H9 (cell line): Measurements from ENCODE around the gene WFS1. TPM values are rescaled to one million over a fixed set of nuclear protein-coding genes. Genes with fewer than 3 reads are reported as not detected.
A peak's percentile ranks its signal among the peaks of the same experiment; 100 is the strongest.

Experiments used
- DNase-seq: peaks from one replicate; pipeline ENCODE4 v3.0.0-alpha.2; 2017
- H2AFZ ChIP-seq: one replicate; pipeline ENCODE4 v1.6.1; 2013; ENCODE audit warnings: mild to moderate bottlenecking, low read length, control low read depth, moderate library complexity
- H2AK5ac ChIP-seq: 2 replicates; pipeline ENCODE4 v1.6.1; 2013; ENCODE audit warnings: low read length, control low read depth, mixed read lengths; ENCODE audit not compliant: insufficient read length
- H2BK120ac ChIP-seq: one replicate; pipeline ENCODE4 v1.6.1; 2013; ENCODE audit warnings: low read depth, mild to moderate bottlenecking, low read length, control low read depth, inconsistent platforms; ENCODE audit not compliant: poor library complexity, severe bottlenecking
- H2BK12ac ChIP-seq: 2 replicates; pipeline ENCODE4 v1.6.1; 2013; ENCODE audit warnings: low read length, control low read depth, mixed read lengths, low read depth; ENCODE audit not compliant: insufficient read length
- H2BK15ac ChIP-seq: 2 replicates; pipeline ENCODE4 v1.6.1; 2013; ENCODE audit warnings: low read depth, low read length, control low read depth
- H2BK20ac ChIP-seq: one replicate; pipeline ENCODE4 v1.6.1; 2013; ENCODE audit warnings: low read depth, mild to moderate bottlenecking, low read length, control low read depth, inconsistent platforms; ENCODE audit not compliant: poor library complexity, severe bottlenecking
- H2BK5ac ChIP-seq: 2 replicates; pipeline ENCODE4 v1.6.1; 2013; ENCODE audit warnings: low read length, control low read depth, mixed read lengths; ENCODE audit not compliant: insufficient read length
- H3K14ac ChIP-seq: 2 replicates; pipeline ENCODE4 v1.6.1; 2013; ENCODE audit warnings: low read length, control low read depth; ENCODE audit not compliant: insufficient read depth
- H3K18ac ChIP-seq: 2 replicates; pipeline ENCODE4 v1.6.1; 2013; ENCODE audit warnings: low read depth, mild to moderate bottlenecking, mixed read lengths, low read length, control low read depth; ENCODE audit not compliant: insufficient read length
- H3K23ac ChIP-seq: 2 replicates; pipeline ENCODE4 v1.6.1; 2013; ENCODE audit warnings: low read length, control low read depth, mixed read lengths, low read depth; ENCODE audit not compliant: insufficient read length
- H3K23me2 ChIP-seq: 2 replicates; pipeline ENCODE4 v1.6.1; 2013; ENCODE audit warnings: low read depth, mild to moderate bottlenecking, mixed read lengths, low read length, control low read depth; ENCODE audit not compliant: insufficient read length, poor library complexity, severe bottlenecking
- H3K27ac ChIP-seq: 2 replicates; pipeline ENCODE4 v1.5.1; 2013; ENCODE audit warnings: low read length, control low read depth, mixed read lengths, low read depth; ENCODE audit not compliant: insufficient read length
- H3K27me3 ChIP-seq: 2 replicates; pipeline ENCODE4 v1.6.1; 2013; ENCODE audit warnings: low read length, control low read depth, inconsistent platforms; ENCODE audit not compliant: insufficient read depth
- H3K4ac ChIP-seq: 2 replicates; pipeline ENCODE4 v1.6.1; 2013; ENCODE audit warnings: low read depth, mild to moderate bottlenecking, control low read depth, inconsistent platforms, low read length, moderate library complexity
- H3K4me1 ChIP-seq: 2 replicates; pipeline ENCODE4 v1.6.1; 2013; ENCODE audit warnings: low read length, control low read depth, inconsistent platforms; ENCODE audit not compliant: insufficient read depth
- H3K4me2 ChIP-seq: 2 replicates; pipeline ENCODE4 v1.6.1; 2013; ENCODE audit warnings: low read length, control low read depth, mixed read lengths; ENCODE audit not compliant: insufficient read length, insufficient read depth
- H3K56ac ChIP-seq: 2 replicates; pipeline ENCODE4 v1.6.1; 2013; ENCODE audit warnings: low read depth, mild to moderate bottlenecking, mixed read lengths, low read length, control low read depth; ENCODE audit not compliant: insufficient read length
- H3K79me1 ChIP-seq: 2 replicates; pipeline ENCODE4 v1.6.1; 2013; ENCODE audit warnings: low read depth, mild to moderate bottlenecking, moderate library complexity, low read length, control low read depth, inconsistent platforms; ENCODE audit not compliant: insufficient read depth, poor library complexity, severe bottlenecking
- H3K79me2 ChIP-seq: 2 replicates; pipeline ENCODE4 v1.6.1; 2013; ENCODE audit warnings: low read length, control low read depth, inconsistent platforms; ENCODE audit not compliant: insufficient read depth
- H3K9ac ChIP-seq: 2 replicates; pipeline ENCODE4 v1.6.1; 2013; ENCODE audit warnings: low read length, control low read depth, mixed read lengths; ENCODE audit not compliant: insufficient read length; ENCODE audit errors: extremely low read depth
- H3K9me3 ChIP-seq: one replicate; pipeline ENCODE4 v1.6.1; 2013; ENCODE audit warnings: low read depth, low read length, inconsistent platforms; ENCODE audit not compliant: control insufficient read depth
- H3T11ph ChIP-seq: one replicate; pipeline ENCODE4 v1.6.1; 2013; ENCODE audit warnings: mild to moderate bottlenecking, low read length, control low read depth, inconsistent platforms
- H4K20me1 ChIP-seq: one replicate; pipeline ENCODE4 v1.6.1; 2013; ENCODE audit not compliant: control insufficient read depth, insufficient read length, insufficient read depth
- H4K5ac ChIP-seq: 2 replicates; pipeline ENCODE4 v1.6.1; 2013; ENCODE audit warnings: low read depth, mild to moderate bottlenecking, mixed read lengths, low read length, control low read depth; ENCODE audit not compliant: insufficient read length
- H4K8ac ChIP-seq: replicated peaks from 2 replicates; pipeline ENCODE4 v1.6.1; 2013; ENCODE audit warnings: low read length, control low read depth, mixed read lengths, low read depth; ENCODE audit not compliant: insufficient read length
- H4K91ac ChIP-seq: 2 replicates; pipeline ENCODE4 v1.6.1; 2013; ENCODE audit warnings: low read depth, mild to moderate bottlenecking, moderate library complexity, mixed read lengths, low read length, control low read depth; ENCODE audit not compliant: insufficient read length
- H3K27ac Mint-ChIP-seq, 3 experiments: 2 replicates in 2 of 3; 3 replicates in 1 of 3; pipeline ENCODE4 v1.8.0; 2020 to 2021; ENCODE audit warnings: mixed read lengths in 3 of 3, mild to moderate bottlenecking in 1 of 3, moderate library complexity in 1 of 3
- H3K27me3 Mint-ChIP-seq: 2 replicates; pipeline ENCODE4 v1.8.0; 2021; ENCODE audit warnings: low read depth, mild to moderate bottlenecking, moderate library complexity, mixed read lengths
- H3K36me3 Mint-ChIP-seq, 3 experiments: 2 replicates in 2 of 3; 3 replicates in 1 of 3; pipeline ENCODE4 v1.8.0; 2020 to 2021; ENCODE audit warnings: low read depth in 3 of 3, mixed read lengths in 3 of 3; ENCODE audit not compliant: insufficient read depth in 1 of 3
- H3K4me1 Mint-ChIP-seq, 2 experiments: 2 replicates each; pipeline ENCODE4 v1.8.0; 2020; ENCODE audit warnings: mixed read lengths in 2 of 2
- H3K4me3 Mint-ChIP-seq, 2 experiments: 2 replicates in 1 of 2; 3 replicates in 1 of 2; pipeline ENCODE4 v1.8.0; 2020 to 2021; ENCODE audit warnings: mild to moderate bottlenecking in 2 of 2, mixed read lengths in 2 of 2, moderate library complexity in 1 of 2
- H3K9me3 Mint-ChIP-seq, 2 experiments: 2 replicates in 1 of 2; 3 replicates in 1 of 2; pipeline ENCODE4 v1.8.0; 2020; ENCODE audit warnings: mild to moderate bottlenecking in 2 of 2, mixed read lengths in 2 of 2, moderate library complexity in 1 of 2
- WGBS: extraction: QIAGEN DNeasy Blood & Tissue Kit; methylation state at CpG from one replicate; pipeline ENCODE4 v1.1.7; 2013; ENCODE audit warnings: missing lambda C conversion rate, low lambda C conversion rate, mixed read lengths; ENCODE audit not compliant: insufficient read length; ENCODE audit errors: extremely low coverage; 5-methylcytosine and 5-hydroxymethylcytosine counted together
- total RNA-seq: library from RNA; stranded (reverse); gene quantifications from 2 replicates; pipeline ENCODE4 v1.2.1, GENCODE V29; 2021
- TF ChIP-seq, protein P1 (sequence below): fragments of 200-600 bp; sonication (generic); conservative IDR thresholded peaks from 3 replicates; pipeline ENCODE4 v1.8.0; 2021; ENCODE audit warnings: antibody characterized with exemption, mild to moderate bottlenecking

The WFS1 gene
- total RNA-seq, 1 experiment from 2014 or later = 18.9 TPM

DNA sequence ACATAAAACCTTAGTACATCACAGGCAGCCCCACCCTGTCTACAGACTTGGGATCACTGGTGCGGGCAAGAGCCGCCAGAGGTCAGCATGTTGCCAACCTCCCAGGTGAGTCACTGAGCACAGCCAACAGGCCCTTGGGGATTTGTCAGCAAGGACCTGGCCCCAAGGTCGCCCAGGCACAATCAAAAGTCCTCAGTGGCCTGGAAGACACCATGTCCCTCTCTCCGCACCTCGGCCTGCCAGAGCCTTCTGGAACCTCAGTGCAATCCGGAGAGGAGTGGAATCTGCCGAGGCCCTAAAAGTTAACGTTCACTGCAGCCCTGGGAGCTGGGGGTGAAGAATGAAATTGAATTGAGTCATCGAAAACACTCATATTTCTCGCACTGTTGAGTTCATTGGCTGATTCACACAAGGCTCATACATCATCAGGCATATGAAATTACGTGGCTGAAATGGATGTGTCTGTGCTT, 74.3 kb downstream of the WFS1 start:
- H2BK15ac ChIP-seq = no peak overlapping the region
- no peak overlapping the region for H3T11ph ChIP-seq
- no peak overlapping the region for H3K27ac Mint-ChIP-seq
- no peak overlapping the region for H3K4ac ChIP-seq
- no peaks in the 10 kb centered on the region for H3K9me3 ChIP-seq
- no peak overlapping the region for H3K18ac ChIP-seq
- H3K27me3 Mint-ChIP-seq = peaks cover 4% of the 10 kb centered on the region
- no peak overlapping the region for H3K4me2 ChIP-seq
- H3K79me1 ChIP-seq = no peaks in the 10 kb centered on the region
- H4K91ac ChIP-seq = no peak overlapping the region
- no peak overlapping the region for H2BK12ac ChIP-seq
- no CpG with 5 or more reads among the region's 11 CpGs for WGBS
- H4K5ac ChIP-seq = no peak overlapping the region
- no peak overlapping the region for H3K56ac ChIP-seq
- no peaks in the 10 kb centered on the region; a peak in 1 of 5 replicates for H3K9me3 Mint-ChIP-seq
- DNase-seq = peak; percentile 64
- H3K4me3 Mint-ChIP-seq = no peak overlapping the region
- peaks cover 0 to 20% of the 10 kb centered on the region in 2 experiments; a peak in 2 of 4 replicates for H3K4me1 Mint-ChIP-seq
- H3K4me1 ChIP-seq = no peaks in the 10 kb centered on the region; the same call in 1 of the 2 replicates
- H3K9ac ChIP-seq = no peak overlapping the region
- peaks cover 3% of the 10 kb centered on the region for H3K23me2 ChIP-seq
- H2AK5ac ChIP-seq = no peak overlapping the region
- TF ChIP-seq, protein P1, sequence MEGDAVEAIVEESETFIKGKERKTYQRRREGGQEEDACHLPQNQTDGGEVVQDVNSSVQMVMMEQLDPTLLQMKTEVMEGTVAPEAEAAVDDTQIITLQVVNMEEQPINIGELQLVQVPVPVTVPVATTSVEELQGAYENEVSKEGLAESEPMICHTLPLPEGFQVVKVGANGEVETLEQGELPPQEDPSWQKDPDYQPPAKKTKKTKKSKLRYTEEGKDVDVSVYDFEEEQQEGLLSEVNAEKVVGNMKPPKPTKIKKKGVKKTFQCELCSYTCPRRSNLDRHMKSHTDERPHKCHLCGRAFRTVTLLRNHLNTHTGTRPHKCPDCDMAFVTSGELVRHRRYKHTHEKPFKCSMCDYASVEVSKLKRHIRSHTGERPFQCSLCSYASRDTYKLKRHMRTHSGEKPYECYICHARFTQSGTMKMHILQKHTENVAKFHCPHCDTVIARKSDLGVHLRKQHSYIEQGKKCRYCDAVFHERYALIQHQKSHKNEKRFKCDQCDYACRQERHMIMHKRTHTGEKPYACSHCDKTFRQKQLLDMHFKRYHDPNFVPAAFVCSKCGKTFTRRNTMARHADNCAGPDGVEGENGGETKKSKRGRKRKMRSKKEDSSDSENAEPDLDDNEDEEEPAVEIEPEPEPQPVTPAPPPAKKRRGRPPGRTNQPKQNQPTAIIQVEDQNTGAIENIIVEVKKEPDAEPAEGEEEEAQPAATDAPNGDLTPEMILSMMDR = peak; percentile 50; the same call in 2 of the 3 replicates
- H2BK120ac ChIP-seq = no peak overlapping the region
- H4K8ac ChIP-seq = no peak overlapping the region
- H3K27ac ChIP-seq = no peak overlapping the region
- no peak overlapping the region for H2BK5ac ChIP-seq
- H4K20me1 ChIP-seq = no peaks in the 10 kb centered on the region
- H2BK20ac ChIP-seq = no peak overlapping the region
- H3K36me3 Mint-ChIP-seq = no peaks in the 10 kb centered on the region
- H3K27me3 ChIP-seq = no peaks in the 10 kb centered on the region
- no peak overlapping the region for H3K14ac ChIP-seq
- no peak overlapping the region for H3K23ac ChIP-seq
- no peak overlapping the region for H2AFZ ChIP-seq
- no peaks in the 10 kb centered on the region for H3K79me2 ChIP-seq
